Lung (tissue), 12 donors: ENCODE data around the gene WDFY1. TPM values are rescaled to one million over a fixed set of nuclear protein-coding genes. Genes with fewer than 3 reads are reported as not detected.

Experiments
- ATAC-seq: fragments of 200-7000 bp; cut with Tn5 transposase; one replicate; pipeline ENCODE4 v1.9.1; 2020; ENCODE audit warnings: moderate number of reproducible peaks; ENCODE audit not compliant: insufficient read depth, low FRiP score
- DNase-seq, 3 donors: peaks; one replicate each; pipeline ENCODE4 v3.0.0-alpha.2; 2013 to 2017
- H3K27ac ChIP-seq, 2 donors: one replicate each; pipeline ENCODE4 v1.5.1; 2013; ENCODE audit warnings: mild to moderate bottlenecking in 2 of 2, moderate library complexity in 2 of 2, control low read depth in 1 of 2, inconsistent platforms in 1 of 2, low read depth in 1 of 2, low read length in 1 of 2
- H3K27me3 ChIP-seq, 3 donors: one replicate each; pipeline ENCODE4 v1.5.1; 2013; ENCODE audit warnings: low read length in 2 of 3; ENCODE audit not compliant: control insufficient read depth in 3 of 3, insufficient read depth in 3 of 3
- H3K36me3 ChIP-seq, 4 donors: one replicate each; pipeline ENCODE4 v1.5.1; 2013; ENCODE audit warnings: low read length in 4 of 4, mild to moderate bottlenecking in 1 of 4, moderate library complexity in 1 of 4; ENCODE audit not compliant: control insufficient read depth in 4 of 4, insufficient read depth in 4 of 4
- H3K4me1 ChIP-seq, 5 donors: one replicate each; pipeline ENCODE4 v1.5.1; 2013; ENCODE audit warnings: low read length in 5 of 5, mild to moderate bottlenecking in 2 of 5, moderate library complexity in 1 of 5; ENCODE audit not compliant: control insufficient read depth in 5 of 5, insufficient read depth in 5 of 5
- H3K4me3 ChIP-seq: one replicate; pipeline ENCODE4 v1.5.1; 2013; ENCODE audit warnings: mild to moderate bottlenecking, control low read depth, moderate library complexity
- H3K9ac ChIP-seq, 2 donors: one replicate each; pipeline ENCODE4 v1.5.1; 2013; ENCODE audit warnings: low read length in 2 of 2, control low read depth in 1 of 2; ENCODE audit not compliant: insufficient read depth in 1 of 2
- H3K9me3 ChIP-seq, 4 donors: one replicate each; pipeline ENCODE4 v1.5.1; 2013; ENCODE audit warnings: low read length in 3 of 4, mild to moderate bottlenecking in 1 of 4, moderate library complexity in 1 of 4; ENCODE audit not compliant: control insufficient read depth in 4 of 4, insufficient read depth in 3 of 4
- CTCF ChIP-seq: IDR thresholded peaks from 2 replicates; pipeline ENCODE4 v1.5.1; 2012; ENCODE audit warnings: mild to moderate bottlenecking; ENCODE audit errors: control extremely low read depth, extremely low read depth
- WGBS, 2 donors: extraction: QIAGEN DNeasy Blood & Tissue Kit; methylation state at CpG; one replicate each; pipeline ENCODE4 v1.1.7; 2013; 5-methylcytosine and 5-hydroxymethylcytosine counted together
- polyA plus RNA-seq, 2 donors: library from polyadenylated mRNA; stranded (reverse); fragments of 200-250 nt; gene quantifications; one replicate each; pipeline ENCODE4 v1.2.1, GENCODE V29; 2013
- total RNA-seq, 2 donors: library from RNA; depleted of rRNA in 1 of 2; stranded (reverse); fragments of >200 nt in 1 of 2; gene quantifications; one replicate each; pipeline ENCODE4 v1.2.1, GENCODE V29; 2014 to 2021
- donor health status: control.
- donor health status: control.
- donor health status: Bipolar disorder and iron deficiency.
- donor health status: healthy.
- donor health status: DM: yes; HTN: yes; CAD: no.

The WDFY1 gene
- total and polyA plus RNA-seq, 4 donors: 14.5 to 90.9 (median 30.8) TPM

GRCh38 chr2:223852281-223852795 is 92.8 kb downstream of the WDFY1 start:
- H3K27me3 ChIP-seq: no peaks in the 10 kb centered on the region
- no peak overlapping the region for H3K27ac ChIP-seq
- H3K9me3 ChIP-seq: no peaks in the 10 kb centered on the region
- H3K4me1 ChIP-seq: peaks cover 0 to 2% (median 0%) of the 10 kb centered on the region in 5 donors
- peaks cover 0 to 4% (median 2%) of the 10 kb centered on the region in 4 donors for H3K36me3 ChIP-seq
- no peak overlapping the region for H3K9ac ChIP-seq
- H3K4me3 ChIP-seq: no peak overlapping the region
- ATAC-seq (no peak), DNase-seq (peak in 2 of 3 donors; percentile 10 to 50)
- 83 to 84% methylated on average over 3 of the region's 3 CpGs for WGBS, 2 donors
- no peak for TF ChIP-seq CTCF

GRCh38 chr2:223847410-223847809 is 97.7 kb downstream of the WDFY1 start:
- H3K4me3 ChIP-seq: no peak overlapping the region
- H3K27ac ChIP-seq: no peak overlapping the region
- no peak for TF ChIP-seq CTCF
- no peak overlapping the region for H3K9ac ChIP-seq
- no peaks in the 10 kb centered on the region for H3K9me3 ChIP-seq
- WGBS, 2 donors: 94 to 98% methylated on average over 7 of the region's 7 CpGs
- H3K4me1 ChIP-seq: no peaks in the 10 kb centered on the region
- no peak for ATAC-seq
- H3K27me3 ChIP-seq: no peaks in the 10 kb centered on the region
- DNase-seq: no peak
- H3K36me3 ChIP-seq: peaks cover 0 to 6% (median 0%) of the 10 kb centered on the region in 4 donors

- no peaks in the 10 kb centered on the region for H3K27me3 ChIP-seq
- ATAC-seq (no peak), DNase-seq (no peak)
- no peak overlapping the region for H3K9ac ChIP-seq
- H3K4me1 ChIP-seq: no peaks in the 10 kb centered on the region
- no peak overlapping the region for H3K27ac ChIP-seq
- peaks cover 0 to 6% (median 0%) of the 10 kb centered on the region in 4 donors for H3K36me3 ChIP-seq
- no peak overlapping the region for H3K4me3 ChIP-seq
- TF ChIP-seq CTCF: no peak
- WGBS, 2 donors: 81 to 87% methylated on average over 1 of the region's 1 CpG
- H3K9me3 ChIP-seq: no peaks in the 10 kb centered on the region
These were observed 98.6 kb downstream of the WDFY1 start for GRCh38 chr2:223846515-223846914.
